H9 (cell line): ENCODE data around the gene PTTG1IP. TPM values are rescaled to one million over a fixed set of nuclear protein-coding genes. Genes with fewer than 3 reads are reported as not detected.

Experiments used
- DNase-seq: peaks from one replicate; pipeline ENCODE4 v3.0.0-alpha.2; 2017
- H2AFZ ChIP-seq: one replicate; pipeline ENCODE4 v1.6.1; 2013; ENCODE audit warnings: mild to moderate bottlenecking, low read length, control low read depth, moderate library complexity
- H2AK5ac ChIP-seq: 2 replicates; pipeline ENCODE4 v1.6.1; 2013; ENCODE audit warnings: low read length, control low read depth, mixed read lengths; ENCODE audit not compliant: insufficient read length
- H2BK120ac ChIP-seq: one replicate; pipeline ENCODE4 v1.6.1; 2013; ENCODE audit warnings: low read depth, mild to moderate bottlenecking, low read length, control low read depth, inconsistent platforms; ENCODE audit not compliant: poor library complexity, severe bottlenecking
- H2BK12ac ChIP-seq: 2 replicates; pipeline ENCODE4 v1.6.1; 2013; ENCODE audit warnings: low read length, control low read depth, mixed read lengths, low read depth; ENCODE audit not compliant: insufficient read length
- H2BK15ac ChIP-seq: 2 replicates; pipeline ENCODE4 v1.6.1; 2013; ENCODE audit warnings: low read depth, low read length, control low read depth
- H2BK20ac ChIP-seq: one replicate; pipeline ENCODE4 v1.6.1; 2013; ENCODE audit warnings: low read depth, mild to moderate bottlenecking, low read length, control low read depth, inconsistent platforms; ENCODE audit not compliant: poor library complexity, severe bottlenecking
- H2BK5ac ChIP-seq: 2 replicates; pipeline ENCODE4 v1.6.1; 2013; ENCODE audit warnings: low read length, control low read depth, mixed read lengths; ENCODE audit not compliant: insufficient read length
- H3K14ac ChIP-seq: 2 replicates; pipeline ENCODE4 v1.6.1; 2013; ENCODE audit warnings: low read length, control low read depth; ENCODE audit not compliant: insufficient read depth
- H3K18ac ChIP-seq: 2 replicates; pipeline ENCODE4 v1.6.1; 2013; ENCODE audit warnings: low read depth, mild to moderate bottlenecking, mixed read lengths, low read length, control low read depth; ENCODE audit not compliant: insufficient read length
- H3K23ac ChIP-seq: 2 replicates; pipeline ENCODE4 v1.6.1; 2013; ENCODE audit warnings: low read length, control low read depth, mixed read lengths, low read depth; ENCODE audit not compliant: insufficient read length
- H3K23me2 ChIP-seq: 2 replicates; pipeline ENCODE4 v1.6.1; 2013; ENCODE audit warnings: low read depth, mild to moderate bottlenecking, mixed read lengths, low read length, control low read depth; ENCODE audit not compliant: insufficient read length, poor library complexity, severe bottlenecking
- H3K27ac ChIP-seq: 2 replicates; pipeline ENCODE4 v1.5.1; 2013; ENCODE audit warnings: low read length, control low read depth, mixed read lengths, low read depth; ENCODE audit not compliant: insufficient read length
- H3K27me3 ChIP-seq: 2 replicates; pipeline ENCODE4 v1.6.1; 2013; ENCODE audit warnings: low read length, control low read depth, inconsistent platforms; ENCODE audit not compliant: insufficient read depth
- H3K4ac ChIP-seq: 2 replicates; pipeline ENCODE4 v1.6.1; 2013; ENCODE audit warnings: low read depth, mild to moderate bottlenecking, control low read depth, inconsistent platforms, low read length, moderate library complexity
- H3K4me1 ChIP-seq: 2 replicates; pipeline ENCODE4 v1.6.1; 2013; ENCODE audit warnings: low read length, control low read depth, inconsistent platforms; ENCODE audit not compliant: insufficient read depth
- H3K4me2 ChIP-seq: 2 replicates; pipeline ENCODE4 v1.6.1; 2013; ENCODE audit warnings: low read length, control low read depth, mixed read lengths; ENCODE audit not compliant: insufficient read length, insufficient read depth
- H3K56ac ChIP-seq: 2 replicates; pipeline ENCODE4 v1.6.1; 2013; ENCODE audit warnings: low read depth, mild to moderate bottlenecking, mixed read lengths, low read length, control low read depth; ENCODE audit not compliant: insufficient read length
- H3K79me1 ChIP-seq: 2 replicates; pipeline ENCODE4 v1.6.1; 2013; ENCODE audit warnings: low read depth, mild to moderate bottlenecking, moderate library complexity, low read length, control low read depth, inconsistent platforms; ENCODE audit not compliant: insufficient read depth, poor library complexity, severe bottlenecking
- H3K79me2 ChIP-seq: 2 replicates; pipeline ENCODE4 v1.6.1; 2013; ENCODE audit warnings: low read length, control low read depth, inconsistent platforms; ENCODE audit not compliant: insufficient read depth
- H3K9ac ChIP-seq: 2 replicates; pipeline ENCODE4 v1.6.1; 2013; ENCODE audit warnings: low read length, control low read depth, mixed read lengths; ENCODE audit not compliant: insufficient read length; ENCODE audit errors: extremely low read depth
- H3K9me3 ChIP-seq: one replicate; pipeline ENCODE4 v1.6.1; 2013; ENCODE audit warnings: low read depth, low read length, inconsistent platforms; ENCODE audit not compliant: control insufficient read depth
- H3T11ph ChIP-seq: one replicate; pipeline ENCODE4 v1.6.1; 2013; ENCODE audit warnings: mild to moderate bottlenecking, low read length, control low read depth, inconsistent platforms
- H4K20me1 ChIP-seq: one replicate; pipeline ENCODE4 v1.6.1; 2013; ENCODE audit not compliant: control insufficient read depth, insufficient read length, insufficient read depth
- H4K5ac ChIP-seq: 2 replicates; pipeline ENCODE4 v1.6.1; 2013; ENCODE audit warnings: low read depth, mild to moderate bottlenecking, mixed read lengths, low read length, control low read depth; ENCODE audit not compliant: insufficient read length
- H4K8ac ChIP-seq: replicated peaks from 2 replicates; pipeline ENCODE4 v1.6.1; 2013; ENCODE audit warnings: low read length, control low read depth, mixed read lengths, low read depth; ENCODE audit not compliant: insufficient read length
- H4K91ac ChIP-seq: 2 replicates; pipeline ENCODE4 v1.6.1; 2013; ENCODE audit warnings: low read depth, mild to moderate bottlenecking, moderate library complexity, mixed read lengths, low read length, control low read depth; ENCODE audit not compliant: insufficient read length
- H3K27ac Mint-ChIP-seq, 3 experiments: 2 replicates in 2 of 3; 3 replicates in 1 of 3; pipeline ENCODE4 v1.8.0; 2020 to 2021; ENCODE audit warnings: mixed read lengths in 3 of 3, mild to moderate bottlenecking in 1 of 3, moderate library complexity in 1 of 3
- H3K27me3 Mint-ChIP-seq: 2 replicates; pipeline ENCODE4 v1.8.0; 2021; ENCODE audit warnings: low read depth, mild to moderate bottlenecking, moderate library complexity, mixed read lengths
- H3K36me3 Mint-ChIP-seq, 3 experiments: 2 replicates in 2 of 3; 3 replicates in 1 of 3; pipeline ENCODE4 v1.8.0; 2020 to 2021; ENCODE audit warnings: low read depth in 3 of 3, mixed read lengths in 3 of 3; ENCODE audit not compliant: insufficient read depth in 1 of 3
- H3K4me1 Mint-ChIP-seq, 2 experiments: 2 replicates each; pipeline ENCODE4 v1.8.0; 2020; ENCODE audit warnings: mixed read lengths in 2 of 2
- H3K4me3 Mint-ChIP-seq, 2 experiments: 2 replicates in 1 of 2; 3 replicates in 1 of 2; pipeline ENCODE4 v1.8.0; 2020 to 2021; ENCODE audit warnings: mild to moderate bottlenecking in 2 of 2, mixed read lengths in 2 of 2, moderate library complexity in 1 of 2
- H3K9me3 Mint-ChIP-seq, 2 experiments: 2 replicates in 1 of 2; 3 replicates in 1 of 2; pipeline ENCODE4 v1.8.0; 2020; ENCODE audit warnings: mild to moderate bottlenecking in 2 of 2, mixed read lengths in 2 of 2, moderate library complexity in 1 of 2
- CTCF ChIP-seq: fragments of 200-600 bp; sonication (generic); conservative IDR thresholded peaks from 3 replicates; pipeline ENCODE4 v1.8.0; 2021; ENCODE audit warnings: antibody characterized with exemption, mild to moderate bottlenecking
- WGBS: extraction: QIAGEN DNeasy Blood & Tissue Kit; methylation state at CpG from one replicate; pipeline ENCODE4 v1.1.7; 2013; ENCODE audit warnings: missing lambda C conversion rate, low lambda C conversion rate, mixed read lengths; ENCODE audit not compliant: insufficient read length; ENCODE audit errors: extremely low coverage; 5-methylcytosine and 5-hydroxymethylcytosine counted together
- total RNA-seq: library from RNA; stranded (reverse); gene quantifications from 2 replicates; pipeline ENCODE4 v1.2.1, GENCODE V29; 2021

PTTG1IP gene
- total RNA-seq, 1 experiment from 2014 or later = 107 TPM

GRCh38 chr21:44866780-44867179 lies 6.7 kb downstream of the PTTG1IP start:
- Histone ChIP-seq H4K20me1 (no peaks in the 10 kb centered on the region), H3K4me1 (peaks cover 8% of the 10 kb centered on the region; the same call in 1 of the 2 replicates)

More at GRCh38 chr21:44866780-44867179, 6.7 kb downstream of the PTTG1IP start:
- Histone ChIP-seq H3T11ph (no peak overlapping the region), H3K9me3 (no peaks in the 10 kb centered on the region), H3K23ac (no peak overlapping the region), H2AFZ (no peak overlapping the region), H3K23me2 (peaks cover under 1% of the 10 kb centered on the region), H3K4ac (no peak overlapping the region), H3K4me2 (peak overlapping the region; percentile 6), H4K8ac (no peak overlapping the region), H3K79me1 (peaks cover 21% of the 10 kb centered on the region), H2AK5ac (no peak overlapping the region), H3K9ac (no peak overlapping the region), H3K56ac (peak overlapping the region; percentile 35), H2BK15ac (no peak overlapping the region), H3K27ac (no peak overlapping the region), H2BK5ac (no peak overlapping the region), H2BK120ac (no peak overlapping the region), H3K79me2 (peaks cover 56% of the 10 kb centered on the region), H4K91ac (no peak overlapping the region), H3K14ac (no peak overlapping the region; the same call in 1 of the 2 replicates), H3K27me3 (no peaks in the 10 kb centered on the region), H4K5ac (no peak overlapping the region), H2BK20ac (no peak overlapping the region), H2BK12ac (no peak overlapping the region), H3K18ac (peak overlapping the region; percentile 24)
- no peak for DNase-seq
- H3K4me1 Mint-ChIP-seq = peaks cover 39 to 42% of the 10 kb centered on the region in 2 experiments
- H3K27me3 Mint-ChIP-seq = no peaks in the 10 kb centered on the region; the same call in 1 of the 2 replicates
- peak overlapping the region; percentile 18 to 62 (median 29); a peak in 6 of 7 replicates for H3K27ac Mint-ChIP-seq
- H3K4me3 Mint-ChIP-seq = no peak overlapping the region
- WGBS = no CpG with 5 or more reads among the region's 7 CpGs
- peaks cover 14 to 29% (median 23%) of the 10 kb centered on the region in 3 experiments; a peak in 6 of 7 replicates for H3K36me3 Mint-ChIP-seq
- H3K9me3 Mint-ChIP-seq = no peaks in the 10 kb centered on the region
- TF ChIP-seq CTCF = no peak
